Measurements from ENCODE around the gene ZFP62. TPM values are rescaled to one million over a fixed set of nuclear protein-coding genes. Genes with fewer than 3 reads are reported as not detected.

Gene ZFP62
- total RNA-seq, 4 donors from 2014 or later, result 12.7 to 31.8 (median 14.6) TPM

DNA sequence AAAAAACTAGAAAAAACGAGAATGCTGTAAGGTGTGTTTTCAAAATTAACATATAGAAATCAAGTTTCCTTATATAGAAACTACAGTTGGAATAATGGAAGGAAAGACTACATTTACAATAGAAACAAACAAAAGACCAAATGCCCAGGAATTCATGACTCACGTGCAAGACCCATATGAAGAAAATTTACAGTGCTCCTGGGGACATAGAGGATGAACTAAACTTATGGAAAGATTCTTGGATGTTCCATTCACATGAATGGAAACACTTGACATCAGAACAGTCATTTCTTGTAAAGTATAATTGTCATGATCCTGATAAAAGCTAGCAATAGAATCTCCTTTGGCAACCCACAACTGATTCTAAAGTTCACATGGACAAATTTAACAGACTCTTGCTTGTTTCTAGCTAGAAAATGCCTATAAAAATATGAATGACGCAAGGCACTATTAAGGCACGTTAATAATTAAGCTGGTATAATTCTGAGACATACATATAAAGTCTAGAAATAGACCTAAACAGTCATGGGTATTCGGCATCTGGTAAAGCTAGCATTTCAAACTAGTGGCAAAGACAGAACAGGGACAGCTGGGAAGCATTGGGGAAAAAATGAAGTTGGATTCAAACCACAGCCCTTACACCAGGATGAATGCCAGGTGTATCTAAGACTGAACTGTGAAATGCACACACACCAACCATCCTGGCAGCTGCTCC is 5.1 kb upstream of the ZFP62 start:
- TF ChIP-seq, protein P1, sequence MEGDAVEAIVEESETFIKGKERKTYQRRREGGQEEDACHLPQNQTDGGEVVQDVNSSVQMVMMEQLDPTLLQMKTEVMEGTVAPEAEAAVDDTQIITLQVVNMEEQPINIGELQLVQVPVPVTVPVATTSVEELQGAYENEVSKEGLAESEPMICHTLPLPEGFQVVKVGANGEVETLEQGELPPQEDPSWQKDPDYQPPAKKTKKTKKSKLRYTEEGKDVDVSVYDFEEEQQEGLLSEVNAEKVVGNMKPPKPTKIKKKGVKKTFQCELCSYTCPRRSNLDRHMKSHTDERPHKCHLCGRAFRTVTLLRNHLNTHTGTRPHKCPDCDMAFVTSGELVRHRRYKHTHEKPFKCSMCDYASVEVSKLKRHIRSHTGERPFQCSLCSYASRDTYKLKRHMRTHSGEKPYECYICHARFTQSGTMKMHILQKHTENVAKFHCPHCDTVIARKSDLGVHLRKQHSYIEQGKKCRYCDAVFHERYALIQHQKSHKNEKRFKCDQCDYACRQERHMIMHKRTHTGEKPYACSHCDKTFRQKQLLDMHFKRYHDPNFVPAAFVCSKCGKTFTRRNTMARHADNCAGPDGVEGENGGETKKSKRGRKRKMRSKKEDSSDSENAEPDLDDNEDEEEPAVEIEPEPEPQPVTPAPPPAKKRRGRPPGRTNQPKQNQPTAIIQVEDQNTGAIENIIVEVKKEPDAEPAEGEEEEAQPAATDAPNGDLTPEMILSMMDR (IDR thresholded peaks at IDR 0.05; ENCODE audit: low read depth), result no peak

DNA sequence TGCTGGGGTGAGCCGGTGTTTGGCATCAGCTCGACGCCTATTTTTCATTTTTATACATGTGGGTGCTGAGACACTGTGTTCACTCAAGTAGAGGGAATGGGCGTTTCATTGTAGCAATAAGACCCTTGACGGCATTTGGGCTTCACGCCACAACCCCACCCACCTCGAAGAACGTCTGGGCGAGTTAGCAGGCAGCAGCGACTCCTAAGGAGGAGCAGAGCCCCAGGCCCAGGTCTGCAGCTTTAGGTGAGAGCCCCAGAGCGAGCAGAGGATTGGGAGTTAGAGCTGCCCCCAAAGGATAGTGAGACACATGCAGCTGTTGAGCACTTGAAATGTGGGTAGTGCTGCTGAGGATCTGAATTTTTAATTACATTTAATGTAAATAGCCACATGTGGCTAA is 1.6 kb upstream of the ZFP62 start:
- TF ChIP-seq, protein P1 (IDR thresholded peaks at IDR 0.05; ENCODE audit: low read depth), result no peak

DNA sequence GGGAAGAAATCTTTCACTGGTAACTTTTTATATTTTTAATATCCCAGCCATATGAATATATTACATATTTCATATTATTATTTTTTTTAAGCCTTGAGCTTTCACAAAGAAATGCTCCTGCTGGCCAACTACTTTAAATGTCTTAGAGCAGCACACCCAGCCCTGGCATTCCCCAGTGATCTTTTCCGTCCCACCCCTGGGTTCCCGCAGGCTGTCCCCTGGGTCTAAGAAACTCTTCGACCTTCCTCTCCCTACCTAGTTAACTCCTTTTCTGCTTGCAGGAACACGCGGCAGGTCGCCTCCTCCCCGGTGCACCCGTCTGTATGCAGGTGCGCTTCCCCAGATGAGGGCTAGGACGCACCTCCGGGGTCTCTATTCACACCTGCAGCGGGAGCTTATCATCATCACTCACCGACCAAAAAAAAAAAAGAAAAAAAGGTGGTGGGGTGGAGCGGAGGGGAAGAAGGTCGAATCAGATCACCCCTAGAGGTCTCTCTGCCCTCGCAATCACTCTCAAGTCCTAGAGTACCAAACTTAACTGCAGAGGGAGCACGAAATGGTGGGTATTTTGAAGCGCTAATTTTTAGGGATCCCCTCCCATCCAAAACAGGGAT is 696 bp downstream of the ZFP62 start:
- TF ChIP-seq, protein P1 (IDR thresholded peaks at IDR 0.05; ENCODE audit: low read depth), result no peak

DNA sequence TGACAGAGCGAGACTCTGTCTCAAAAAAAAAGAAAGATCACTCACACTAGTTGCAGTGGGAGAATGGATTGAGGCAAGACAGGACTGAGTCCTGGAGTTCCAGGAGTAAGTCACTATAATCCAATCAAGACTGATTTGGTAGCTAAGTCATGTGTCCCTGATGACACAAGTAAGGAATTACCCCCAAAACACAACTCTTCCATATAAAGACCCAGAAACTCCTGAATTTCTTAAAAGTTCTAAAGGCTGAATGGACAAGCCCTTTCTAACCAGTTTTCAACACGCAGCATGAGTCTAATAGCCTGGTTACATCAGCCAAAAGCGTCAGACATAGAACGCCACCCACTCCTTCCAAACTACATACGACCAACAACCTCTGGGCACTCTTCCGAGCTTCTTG is 2.5 kb downstream of the ZFP62 start:
- TF ChIP-seq, protein P1 (IDR thresholded peaks at IDR 0.05; ENCODE audit: low read depth), result no peak

DNA sequence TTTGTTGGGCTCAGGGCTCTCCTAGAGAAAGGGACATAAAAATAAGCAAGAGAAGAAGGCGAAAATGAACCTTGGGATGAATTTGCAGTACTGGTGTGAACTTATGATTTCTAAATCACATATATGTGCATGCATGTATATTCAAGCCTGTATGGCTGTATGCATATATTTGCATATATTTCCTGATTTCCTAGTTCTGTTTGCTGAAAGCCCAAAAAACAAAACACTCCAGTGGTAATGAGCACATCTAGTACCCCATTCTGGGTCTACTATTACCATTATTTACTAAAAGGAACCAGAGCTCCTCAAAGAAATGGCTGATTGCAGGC is 7.3 kb downstream of the ZFP62 start:
- TF ChIP-seq, protein P1 (IDR thresholded peaks at IDR 0.05; ENCODE audit: low read depth), result no peak

DNA sequence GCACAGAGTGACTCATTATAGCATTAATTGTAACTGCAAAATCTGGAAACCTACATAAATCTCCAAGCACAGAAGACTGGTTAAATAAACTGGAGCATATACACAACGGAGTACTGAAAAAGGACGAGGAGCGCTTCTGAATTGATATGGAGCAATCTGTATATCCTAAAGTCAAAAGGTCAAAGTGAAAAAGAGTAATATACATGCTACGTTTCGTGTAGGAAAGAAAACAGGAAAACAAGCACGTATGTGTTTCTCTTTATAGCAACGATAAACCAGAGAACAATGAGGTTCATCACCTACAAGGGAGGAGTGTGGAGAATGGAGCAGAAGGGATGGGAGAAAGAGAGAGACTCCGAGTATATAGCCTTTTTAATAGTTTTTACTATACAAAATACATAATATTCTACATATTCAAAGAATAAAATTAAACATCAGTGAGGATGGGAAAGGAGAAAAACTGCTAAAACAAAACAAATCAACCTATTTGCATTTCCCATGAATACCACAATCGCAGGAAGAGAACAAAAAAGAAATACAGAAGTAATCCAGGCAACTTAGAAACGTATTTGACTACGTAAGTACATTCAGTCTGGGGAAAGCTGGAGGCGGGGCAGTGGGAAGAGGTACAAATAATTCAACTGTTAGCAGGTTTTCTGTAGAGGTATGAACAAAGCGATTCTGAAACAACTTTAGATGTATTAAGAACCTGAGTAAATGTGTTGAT is 7.8 kb downstream of the ZFP62 start:
- TF ChIP-seq, protein P1 (IDR thresholded peaks at IDR 0.05; ENCODE audit: low read depth), result no peak

DNA sequence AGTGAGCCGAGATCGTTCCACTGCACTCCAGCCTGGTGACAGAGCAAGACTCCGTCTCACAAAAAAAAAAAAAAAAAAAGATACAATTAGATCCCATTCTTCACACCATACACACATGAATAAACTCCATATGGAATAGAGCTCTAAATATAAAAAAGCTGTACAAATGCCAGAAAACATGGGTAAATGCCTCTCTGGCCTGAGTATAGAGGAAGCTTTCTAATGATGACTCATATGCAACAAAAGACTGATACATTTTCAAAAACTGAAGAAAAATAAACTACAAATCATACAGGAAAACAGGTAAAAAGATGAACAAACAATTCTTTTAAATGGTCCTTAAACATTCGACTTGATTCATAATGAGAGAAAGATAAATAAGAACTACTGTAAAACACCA is 8.6 kb downstream of the ZFP62 start:
- TF ChIP-seq, protein P1 (IDR thresholded peaks at IDR 0.05; ENCODE audit: low read depth), result no peak

Measured in subcutaneous adipose tissue (tissue), 4 donors.